HG03108 (cell line): ENCODE data around the gene DOCK4.

Experiments
- ATAC-seq: cut with Tn5 transposase; IDR thresholded peaks from one replicate; pipeline ENCODE4 v1.9.1; 2021; ENCODE audit warnings: moderate library complexity; ENCODE audit not compliant: unreplicated experiment

DOCK4 gene

DNA sequence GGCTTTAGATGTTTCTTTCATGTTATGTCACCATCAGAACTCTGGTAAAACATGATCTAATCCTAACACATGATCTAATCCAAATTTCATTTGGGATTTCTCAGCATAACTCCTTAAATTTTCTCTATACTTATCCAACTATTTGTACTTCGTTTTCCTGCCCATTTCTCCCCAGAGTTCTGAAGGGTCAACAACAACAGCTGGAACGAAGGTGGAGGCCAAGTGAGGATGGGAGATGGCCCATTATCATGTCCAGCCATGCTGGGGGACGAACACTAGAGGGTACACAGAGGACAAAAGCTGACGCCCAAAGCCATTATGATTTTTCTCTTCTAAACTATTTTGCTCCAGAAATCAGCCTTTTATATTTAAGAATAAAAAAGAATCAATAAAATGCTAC lies 185.4 kb downstream of the DOCK4 start:
- ATAC-seq = no peak

GRCh38 chr7:112019932-112020331 lies 186.3 kb downstream of the DOCK4 start:
- ATAC-seq = no peak

GRCh38 chr7:112018305-112019030 lies 187.7 kb downstream of the DOCK4 start:
- no peak for ATAC-seq

DNA sequence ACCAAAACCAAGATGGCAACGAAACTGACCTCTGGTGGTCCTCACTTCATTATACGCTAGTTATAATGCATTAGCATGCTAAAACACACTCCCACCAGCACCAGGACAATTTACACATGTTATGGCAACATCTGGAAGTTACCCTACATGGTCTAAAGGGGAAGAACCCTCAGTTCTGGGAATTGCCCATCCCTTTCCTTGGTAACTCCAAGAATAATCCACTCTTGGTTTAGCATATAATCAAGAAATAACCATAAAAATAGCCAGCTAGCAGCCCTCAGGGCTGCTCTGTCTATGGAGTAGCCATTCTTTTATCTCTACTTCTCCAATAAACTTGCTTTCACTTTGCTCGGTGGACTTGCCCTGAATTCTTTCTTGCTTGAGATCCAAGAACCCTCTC lies 191.1 kb downstream of the DOCK4 start:
- no peak for ATAC-seq

- no peak for ATAC-seq
Observed at GRCh38 chr7:112014347-112014746, 191.9 kb downstream of the DOCK4 start.

DNA sequence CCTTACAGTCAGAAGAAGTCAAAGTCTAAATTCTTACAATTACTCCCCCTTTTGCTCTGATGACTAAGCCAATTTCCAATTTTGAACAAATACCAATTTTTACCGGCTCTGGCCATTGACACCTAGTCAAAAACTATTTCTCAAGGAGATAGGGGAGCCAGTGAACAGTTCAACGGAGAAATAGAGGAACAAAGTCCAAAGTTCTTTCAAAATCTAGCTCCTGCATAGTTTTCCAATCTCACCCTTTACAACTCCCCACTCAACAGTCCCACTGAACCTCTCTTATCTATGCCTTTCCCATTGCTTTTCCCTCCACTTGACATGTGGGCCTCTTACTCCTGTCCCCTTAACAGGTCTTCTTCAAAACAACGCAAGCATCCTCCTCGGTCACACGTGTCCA lies 192.9 kb downstream of the DOCK4 start:
- no peak for ATAC-seq

DNA sequence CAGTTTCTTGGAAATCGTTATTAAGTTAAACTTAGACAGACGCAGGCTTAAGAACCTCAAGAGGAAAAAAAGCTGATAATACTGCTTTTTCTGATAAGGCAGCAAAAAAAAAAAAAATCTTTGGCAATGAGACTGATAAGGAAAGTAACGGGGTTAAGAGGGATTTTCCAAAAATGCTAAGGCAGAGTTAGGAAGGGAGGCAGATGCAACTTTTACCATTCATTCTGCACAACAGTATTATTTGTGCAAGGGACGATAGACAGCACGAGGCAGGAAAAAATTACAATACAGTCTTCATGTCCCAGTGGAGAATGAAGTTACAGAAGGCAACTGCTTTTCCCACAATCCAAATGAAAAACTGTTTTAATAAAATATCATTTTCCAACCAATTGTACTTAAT lies 194.0 kb downstream of the DOCK4 start:
- no peak for ATAC-seq

DNA sequence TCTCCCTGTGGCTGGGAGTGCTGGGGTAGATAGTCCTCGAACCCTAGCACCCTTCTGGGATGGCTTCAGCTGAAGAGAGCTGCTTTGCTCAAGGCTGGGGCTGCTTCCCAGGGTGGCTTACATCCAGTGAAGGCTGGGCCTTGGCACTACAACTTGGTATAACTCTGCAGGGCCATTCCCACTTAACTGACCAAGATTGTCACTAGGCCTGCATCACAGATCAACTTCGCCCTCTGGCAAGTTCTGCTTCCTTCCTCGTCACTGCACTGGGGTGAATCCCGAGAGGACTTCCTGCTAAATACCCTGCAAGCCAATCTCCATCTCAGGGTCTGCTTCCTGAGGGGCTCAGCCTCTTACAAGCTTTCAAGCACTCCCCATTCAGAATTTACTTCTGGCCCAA lies 195.2 kb downstream of the DOCK4 start:
- ATAC-seq = no peak

DNA sequence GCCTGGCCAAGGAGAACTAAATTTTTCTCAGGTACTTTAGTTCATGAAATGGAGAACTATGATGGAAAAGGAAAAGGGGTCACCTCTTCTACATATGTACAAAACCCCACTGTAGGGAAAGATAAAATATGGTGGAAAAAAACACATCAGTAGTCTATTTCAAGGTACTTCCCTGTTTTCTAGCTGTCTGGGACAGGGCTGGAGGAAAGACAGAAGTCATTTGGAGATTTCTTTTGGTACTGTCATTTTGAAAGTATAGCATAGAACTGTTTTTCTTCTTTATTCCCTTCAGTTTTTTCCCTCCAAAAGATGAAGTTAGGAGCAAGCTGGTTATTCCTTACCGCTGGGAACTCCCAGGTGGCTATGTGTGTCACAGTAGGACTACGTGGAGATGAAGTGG lies 196.1 kb downstream of the DOCK4 start:
- no peak for ATAC-seq

GRCh38 chr7:112009081-112009480 lies 197.1 kb downstream of the DOCK4 start:
- ATAC-seq = no peak

GRCh38 chr7:112007185-112007584 lies 199.0 kb downstream of the DOCK4 start:
- no peak for ATAC-seq

- no peak for ATAC-seq
Observed at GRCh38 chr7:112006071-112006470, 200.1 kb downstream of the DOCK4 start.

- ATAC-seq = no peak
Observed at GRCh38 chr7:112005205-112005775, 200.9 kb downstream of the DOCK4 start.

- ATAC-seq = no peak
Observed at GRCh38 chr7:112001091-112001826, 204.9 kb downstream of the DOCK4 start.

GRCh38 chr7:111998326-111998725 lies 207.9 kb downstream of the DOCK4 start:
- ATAC-seq = no peak

DNA sequence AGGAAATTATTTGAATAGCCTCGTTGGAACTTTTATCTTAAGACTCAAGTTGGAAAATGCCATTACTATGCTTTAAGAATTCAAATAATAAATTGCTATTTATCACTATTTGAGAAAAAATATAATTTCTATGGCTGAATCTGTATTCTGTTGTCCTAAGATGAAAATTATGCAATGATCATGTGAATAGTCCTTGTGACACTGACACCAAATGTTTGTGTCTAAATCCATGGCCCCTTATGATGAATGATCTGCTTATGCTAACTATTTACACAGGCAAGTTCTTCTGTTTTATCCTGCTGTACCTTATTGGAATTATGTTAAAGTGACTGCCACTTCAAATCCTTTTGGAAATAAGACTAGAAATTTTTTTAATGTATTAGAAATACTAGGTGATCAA lies 208.7 kb downstream of the DOCK4 start:
- ATAC-seq = no peak

DNA sequence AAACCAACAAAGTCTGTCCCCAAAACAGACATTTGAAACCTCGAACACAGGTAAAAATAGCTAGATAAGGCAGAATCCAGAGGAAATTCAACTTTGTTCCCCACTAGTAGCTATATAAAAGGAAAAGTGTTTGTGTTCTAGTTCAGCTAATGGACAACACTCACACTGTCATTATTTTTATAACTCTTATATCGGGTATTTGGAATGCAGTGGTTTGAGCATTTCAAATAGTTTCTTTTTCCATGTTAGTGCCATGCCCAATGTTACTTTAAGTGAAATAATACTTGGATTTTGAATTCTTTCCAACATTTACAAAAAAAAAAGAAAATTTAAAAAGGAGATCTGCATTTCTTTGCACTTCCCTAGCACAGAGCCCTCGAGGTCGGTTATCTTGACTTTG lies 213.6 kb downstream of the DOCK4 start:
- no peak for ATAC-seq

DNA sequence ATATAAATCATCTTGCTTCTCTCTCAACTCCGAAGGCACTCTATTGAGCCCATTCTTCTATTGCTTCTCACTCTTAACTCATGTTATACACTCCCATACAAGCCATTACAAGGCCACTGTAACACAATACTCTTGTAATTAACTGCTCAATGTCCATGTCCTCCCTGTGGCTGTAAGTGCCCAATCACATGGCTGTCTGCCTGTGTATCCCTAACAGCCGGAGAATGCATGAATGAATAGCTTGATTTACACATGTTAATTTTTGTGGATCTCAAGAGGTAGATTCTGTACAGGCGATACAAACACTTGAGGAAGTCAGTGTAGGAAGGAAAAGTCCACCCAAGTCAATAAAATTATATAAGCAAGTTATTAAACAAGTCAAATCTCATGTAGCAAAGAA lies 215.6 kb downstream of the DOCK4 start:
- ATAC-seq = no peak

- no peak for ATAC-seq
Observed at GRCh38 chr7:111987886-111988285, 218.3 kb downstream of the DOCK4 start.

DNA sequence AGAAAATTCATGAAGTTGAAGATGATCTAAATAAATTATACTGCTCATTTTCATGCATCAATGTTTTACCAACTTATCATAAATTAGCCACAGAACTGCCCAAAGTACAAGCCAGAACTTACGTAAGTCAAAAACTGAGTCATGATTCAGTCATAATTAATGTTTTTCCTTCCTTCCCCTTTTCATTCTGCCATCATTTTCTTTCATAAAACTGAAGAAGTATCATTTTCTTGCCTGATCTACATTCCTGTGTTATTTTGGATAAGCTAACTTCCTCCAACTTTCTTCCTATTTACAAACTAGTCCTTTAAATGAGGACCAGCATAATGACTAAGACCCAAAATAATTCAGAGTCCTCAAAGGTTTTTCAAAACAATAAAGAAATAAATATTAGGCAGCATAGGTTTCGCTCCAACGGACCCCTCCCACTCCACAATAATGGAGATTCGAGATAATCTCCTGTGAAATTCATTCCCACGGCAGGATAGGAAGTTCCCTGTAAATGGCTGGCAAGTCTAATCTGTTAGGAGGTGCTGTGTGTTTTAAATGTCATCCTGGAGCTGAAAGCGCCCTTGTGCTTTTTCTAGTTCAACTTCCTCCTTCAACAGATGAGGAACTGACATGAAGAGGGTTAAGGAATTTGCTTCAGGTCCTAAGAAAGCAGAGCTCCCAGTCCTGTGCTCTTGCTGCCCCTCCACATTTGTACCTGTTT lies 218.9 kb downstream of the DOCK4 start:
- no peak for ATAC-seq

GRCh38 chr7:111986601-111987000 lies 219.6 kb downstream of the DOCK4 start:
- no peak for ATAC-seq

GRCh38 chr7:111985798-111986197 lies 220.4 kb downstream of the DOCK4 start:
- ATAC-seq = no peak
